ENCODE data around the gene GLCE. TPM values are rescaled to one million over a fixed set of nuclear protein-coding genes. Genes with fewer than 3 reads are reported as not detected.

GLCE gene
- total and polyA plus RNA-seq, 4 donors = 6.8 to 26.3 (median 13.7) TPM

DNA sequence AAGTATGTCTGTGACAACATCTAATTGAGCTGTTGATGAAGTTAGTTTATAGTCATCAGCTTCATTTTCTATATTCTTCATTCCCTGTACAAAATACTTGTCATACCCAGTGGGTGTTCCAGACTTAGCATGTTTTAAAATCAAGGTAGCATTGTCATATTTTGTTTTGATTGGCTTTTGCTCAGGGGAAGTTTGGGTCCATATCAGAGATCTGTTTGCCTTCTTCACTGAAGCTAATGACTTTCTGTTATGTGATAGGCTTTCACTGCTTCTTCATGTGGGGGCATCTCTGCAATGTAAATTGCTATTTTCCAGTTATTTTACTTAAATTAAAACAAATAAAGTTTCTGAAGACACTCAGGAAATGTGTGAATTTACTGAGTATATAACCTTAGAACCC is 15.1 kb downstream of the GLCE start:
- TF ChIP-seq CTCF (IDR thresholded peaks at IDR 0.05; ENCODE audit: low read depth, low read length, missing input control) (no peak), NR2F2 (IDR thresholded peaks at IDR 0.05) (no peak), HNF4A (conservative IDR thresholded peaks at IDR 0.05) (no peak), FOXA1 (IDR thresholded peaks at IDR 0.05) (no peak), JUND (IDR thresholded peaks at IDR 0.05) (no peak), TAF1 (conservative IDR thresholded peaks at IDR 0.05) (no peak), RXRA (IDR thresholded peaks at IDR 0.05) (no peak), HNF4G (IDR thresholded peaks at IDR 0.05) (no peak), EGR1 (IDR thresholded peaks at IDR 0.05; ENCODE audit: low read depth in 2 of 2) (no peak), REST (IDR thresholded peaks at IDR 0.05) (no peak), YY1 (IDR thresholded peaks at IDR 0.05) (no peak)
- TF ChIP-seq, protein P1, sequence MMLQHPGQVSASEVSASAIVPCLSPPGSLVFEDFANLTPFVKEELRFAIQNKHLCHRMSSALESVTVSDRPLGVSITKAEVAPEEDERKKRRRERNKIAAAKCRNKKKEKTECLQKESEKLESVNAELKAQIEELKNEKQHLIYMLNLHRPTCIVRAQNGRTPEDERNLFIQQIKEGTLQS (IDR thresholded peaks at IDR 0.05) = no peak

GRCh38 chr15:69181424-69181823 is 21.0 kb downstream of the GLCE start:
- H3K4me3 ChIP-seq (ENCODE audit: low read depth in 1 of 3, low read length in 3 of 3) = no peak overlapping the region
- no peaks in the 10 kb centered on the region for H3K27me3 ChIP-seq (ENCODE audit: control insufficient read depth in 4 of 4, insufficient read depth in 4 of 4, low read length in 3 of 4)
- DNase-seq (ENCODE audit: low spot score) = no peak
- H3K36me3 ChIP-seq (ENCODE audit: control insufficient read depth in 4 of 4, insufficient read depth in 3 of 4, low read depth in 1 of 4, low read length in 3 of 4) = no peaks in the 10 kb centered on the region
- TF ChIP-seq HNF4A (conservative IDR thresholded peaks at IDR 0.05) (no peak), RXRA (IDR thresholded peaks at IDR 0.05) (no peak)
- no peak overlapping the region for H3K9ac ChIP-seq (ENCODE audit: low read depth in 1 of 2, low read length in 2 of 2)
- no peak overlapping the region for H3K27ac ChIP-seq (ENCODE audit: low read depth in 1 of 2, low read length in 2 of 2)
- H3K9me3 ChIP-seq (ENCODE audit: control insufficient read depth in 4 of 4, low read length in 3 of 4) = no peaks in the 10 kb centered on the region
- peaks cover 0 to 3% (median 0%) of the 10 kb centered on the region in 4 donors for H3K4me1 ChIP-seq (ENCODE audit: control insufficient read depth in 4 of 4, insufficient read depth in 4 of 4, low read length in 3 of 4)

More for the DNA sequence above, 15.1 kb downstream of the GLCE start:
- DNase-seq (ENCODE audit: low spot score) = no peak
- H3K4me3 ChIP-seq (ENCODE audit: low read depth in 1 of 3, low read length in 3 of 3) = no peak overlapping the region
- H3K9ac ChIP-seq (ENCODE audit: low read depth in 1 of 2, low read length in 2 of 2) = no peak overlapping the region
- no peak overlapping the region for H3K27ac ChIP-seq (ENCODE audit: low read depth in 1 of 2, low read length in 2 of 2)
- no peaks in the 10 kb centered on the region for H3K36me3 ChIP-seq (ENCODE audit: control insufficient read depth in 4 of 4, insufficient read depth in 3 of 4, low read depth in 1 of 4, low read length in 3 of 4)
- H3K4me1 ChIP-seq (ENCODE audit: control insufficient read depth in 4 of 4, insufficient read depth in 4 of 4, low read length in 3 of 4) = no peaks in the 10 kb centered on the region
- H3K9me3 ChIP-seq (ENCODE audit: control insufficient read depth in 4 of 4, low read length in 3 of 4) = no peaks in the 10 kb centered on the region
- no peaks in the 10 kb centered on the region for H3K27me3 ChIP-seq (ENCODE audit: control insufficient read depth in 4 of 4, insufficient read depth in 4 of 4, low read length in 3 of 4)

DNA sequence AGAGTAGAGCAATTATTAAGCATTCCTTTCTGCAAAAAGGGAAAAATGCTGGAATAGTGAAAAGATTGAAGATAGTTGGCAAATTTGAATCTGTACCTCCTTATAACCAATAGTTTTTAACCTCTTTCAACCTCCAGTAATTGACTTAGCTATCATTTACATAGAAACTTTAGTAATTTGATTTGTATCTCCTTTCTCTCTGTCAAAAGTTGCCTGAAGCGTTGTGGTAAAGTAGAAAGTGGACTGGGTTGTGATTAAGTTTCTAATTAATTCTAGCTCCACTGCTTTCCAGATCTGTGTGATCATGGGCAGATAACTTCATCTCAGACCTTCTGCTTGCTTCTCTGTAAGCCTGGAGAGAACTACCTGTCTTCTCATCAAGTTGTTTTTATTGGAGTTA is 24.8 kb downstream of the GLCE start:
- Histone ChIP-seq H3K36me3 (ENCODE audit: control insufficient read depth in 4 of 4, insufficient read depth in 3 of 4, low read depth in 1 of 4, low read length in 3 of 4) (no peaks in the 10 kb centered on the region), H3K9me3 (ENCODE audit: control insufficient read depth in 4 of 4, low read length in 3 of 4) (no peaks in the 10 kb centered on the region), H3K9ac (ENCODE audit: low read depth in 1 of 2, low read length in 2 of 2) (no peak overlapping the region), H3K4me1 (ENCODE audit: control insufficient read depth in 4 of 4, insufficient read depth in 4 of 4, low read length in 3 of 4) (peaks cover 0 to 3% (median 0%) of the 10 kb centered on the region in 4 donors), H3K27ac (ENCODE audit: low read depth in 1 of 2, low read length in 2 of 2) (no peak overlapping the region), H3K27me3 (ENCODE audit: control insufficient read depth in 4 of 4, insufficient read depth in 4 of 4, low read length in 3 of 4) (no peaks in the 10 kb centered on the region), H3K4me3 (ENCODE audit: low read depth in 1 of 3, low read length in 3 of 3) (no peak overlapping the region)
- DNase-seq (ENCODE audit: low spot score) = no peak
- WGBS = 98% methylated on average over 1 of the region's 1 CpG
- TF ChIP-seq NR2F2 (IDR thresholded peaks at IDR 0.05) (no peak), CTCF (IDR thresholded peaks at IDR 0.05; ENCODE audit: low read depth, low read length, missing input control) (no peak), HNF4A (conservative IDR thresholded peaks at IDR 0.05) (no peak), RAD21 (IDR thresholded peaks at IDR 0.05) (no peak), GABPA (IDR thresholded peaks at IDR 0.05 in 1 of 2, conservative IDR thresholded peaks at IDR 0.05 in 1 of 2) (no peak), FOXA1 (IDR thresholded peaks at IDR 0.05) (no peak), FOXA2 (IDR thresholded peaks at IDR 0.05) (no peak), TAF1 (conservative IDR thresholded peaks at IDR 0.05) (no peak), REST (IDR thresholded peaks at IDR 0.05) (no peak), JUND (IDR thresholded peaks at IDR 0.05) (no peak), YY1 (IDR thresholded peaks at IDR 0.05) (no peak), EGR1 (IDR thresholded peaks at IDR 0.05; ENCODE audit: low read depth in 2 of 2) (no peak), RXRA (IDR thresholded peaks at IDR 0.05) (no peak)
- TF ChIP-seq, protein P1 (IDR thresholded peaks at IDR 0.05) = no peak

All from liver (tissue), 9 donors.